IMR-90 (cell line): Measurements from ENCODE around the gene LDLRAD4. TPM values are rescaled to one million over a fixed set of nuclear protein-coding genes. Genes with fewer than 3 reads are reported as not detected.

ENCODE experiments used
- ATAC-seq: fragments of 200-7000 bp; cut with Tn5 transposase; 2 replicates; pipeline ENCODE4 v1.9.1; 2020; ENCODE audit warnings: low read depth, mild to moderate bottlenecking, moderate library complexity
- BruUV-seq: library from RNA; stranded (reverse); fragments of 400-500 nt; replicated peaks from 2 replicates; lab custom pipeline; 2021; lab: Mats Ljungman, UMichigan
- CTCF ChIA-PET: fragments of 300-600 bp; formaldehyde crosslinking; extraction: SDS; loops from one replicate; lab custom pipeline; 2021; ENCODE audit warnings: antibody characterized with exemption; lab: Yijun Ruan, JAX
- POLR2A ChIA-PET: fragments of 300-600 bp; sonication (Branson Sonifier 250); formaldehyde crosslinking; loops from one replicate; lab custom pipeline; 2022; ENCODE audit warnings: antibody characterized with exemption; ENCODE audit not compliant: unreplicated experiment; lab: Charles Lee
- DNase-seq: peaks from one replicate; pipeline ENCODE4 v3.0.0; 2013
- H2AFZ ChIP-seq: replicated peaks from 2 replicates; pipeline ENCODE3; 2013; ENCODE audit warnings: low read length, mild to moderate bottlenecking; ENCODE audit not compliant: poor library complexity
- H2AK5ac ChIP-seq: 2 replicates; pipeline ENCODE4 v1.6.1; 2013; ENCODE audit warnings: low read depth, low read length, inconsistent platforms
- H2AK9ac ChIP-seq: replicated peaks from 2 replicates; pipeline ENCODE3; 2013; ENCODE audit warnings: mild to moderate bottlenecking, low read depth, low read length, moderate library complexity; ENCODE audit not compliant: poor library complexity
- H2BK120ac ChIP-seq: 2 replicates; pipeline ENCODE4 v1.6.1; 2013; ENCODE audit warnings: low read depth, low read length, inconsistent platforms
- H2BK15ac ChIP-seq: 3 replicates; pipeline ENCODE4 v1.6.1; 2013; ENCODE audit warnings: low read depth, low read length, inconsistent platforms
- H2BK20ac ChIP-seq: 2 replicates; pipeline ENCODE4 v1.6.1; 2013; ENCODE audit warnings: low read depth, mild to moderate bottlenecking, inconsistent platforms, low read length, moderate library complexity
- H2BK5ac ChIP-seq: 2 replicates; pipeline ENCODE4 v1.6.1; 2013; ENCODE audit warnings: mild to moderate bottlenecking, low read depth, low read length, inconsistent platforms; ENCODE audit not compliant: poor library complexity, severe bottlenecking
- H3K14ac ChIP-seq: replicated peaks from 2 replicates; pipeline ENCODE4 v1.6.1; 2013; ENCODE audit warnings: low read depth, low read length, inconsistent platforms
- H3K18ac ChIP-seq: 2 replicates; pipeline ENCODE4 v1.6.1; 2013; ENCODE audit warnings: low read depth, low read length, control low read depth
- H3K23ac ChIP-seq: 2 replicates; pipeline ENCODE4 v1.6.1; 2013; ENCODE audit warnings: low read depth, low read length, inconsistent platforms
- H3K27ac ChIP-seq: 2 replicates; pipeline ENCODE4 v1.5.1; 2013; ENCODE audit warnings: mild to moderate bottlenecking, control low read depth, low read length; ENCODE audit not compliant: insufficient read depth
- H3K27me3 ChIP-seq: 2 replicates; pipeline ENCODE4 v1.6.1; 2013; ENCODE audit warnings: low read length; ENCODE audit not compliant: control insufficient read depth, insufficient read depth
- H3K36me3 ChIP-seq: 2 replicates; pipeline ENCODE4 v1.6.1; 2013; ENCODE audit warnings: low read length, mixed read lengths; ENCODE audit not compliant: control insufficient read depth, insufficient read depth
- H3K4ac ChIP-seq: 2 replicates; pipeline ENCODE4 v1.6.1; 2013; ENCODE audit warnings: low read depth, low read length, inconsistent platforms
- H3K4me1 ChIP-seq: 2 replicates; pipeline ENCODE4 v1.6.1; 2013; ENCODE audit warnings: low read length, mixed read lengths; ENCODE audit not compliant: control insufficient read depth, insufficient read depth
- H3K4me2 ChIP-seq: 2 replicates; pipeline ENCODE4 v1.6.1; 2013; ENCODE audit warnings: low read depth, mild to moderate bottlenecking, control low read depth, low read length, moderate library complexity
- H3K4me3 ChIP-seq: 2 replicates; pipeline ENCODE4 v1.5.1; 2013; ENCODE audit warnings: low read depth, mild to moderate bottlenecking, control low read depth, low read length, moderate library complexity; ENCODE audit not compliant: insufficient read depth
- H3K56ac ChIP-seq: 2 replicates; pipeline ENCODE4 v1.6.1; 2013; ENCODE audit warnings: low read length, inconsistent platforms; ENCODE audit not compliant: insufficient read depth; ENCODE audit errors: extremely low read depth
- H3K79me1 ChIP-seq, 2 experiments: 2 replicates each; pipeline ENCODE4 v1.6.1; 2013; ENCODE audit warnings: low read length in 2 of 2, inconsistent platforms in 1 of 2, low read depth in 1 of 2
- H3K9ac ChIP-seq: 2 replicates; pipeline ENCODE4 v1.6.1; 2013; ENCODE audit warnings: low read depth, low read length, control low read depth
- H3K9me1 ChIP-seq: 2 replicates; pipeline ENCODE4 v1.6.1; 2013; ENCODE audit warnings: low read length, inconsistent platforms; ENCODE audit not compliant: insufficient read depth
- H3K9me3 ChIP-seq: 2 replicates; pipeline ENCODE4 v1.6.1; 2013; ENCODE audit warnings: low read length; ENCODE audit not compliant: control insufficient read depth, insufficient read depth
- H4K20me1 ChIP-seq: 2 replicates; pipeline ENCODE4 v1.6.1; 2013; ENCODE audit warnings: low read length, inconsistent platforms; ENCODE audit not compliant: insufficient read depth
- H4K5ac ChIP-seq: 2 replicates; pipeline ENCODE4 v1.6.1; 2013; ENCODE audit warnings: mild to moderate bottlenecking, low read depth, low read length, control low read depth
- H4K8ac ChIP-seq, 2 experiments: 2 replicates each; pipeline ENCODE4 v1.6.1; 2013; ENCODE audit warnings: low read depth in 2 of 2, low read length in 2 of 2, control low read depth in 1 of 2, inconsistent platforms in 1 of 2
- H4K91ac ChIP-seq: 2 replicates; pipeline ENCODE4 v1.6.1; 2013; ENCODE audit warnings: low read depth, low read length, inconsistent platforms; ENCODE audit not compliant: insufficient read depth
- BHLHE40 ChIP-seq: fragments of 150-350 bp; IDR thresholded peaks from 2 replicates; pipeline ENCODE4 v1.6.1; 2016; ENCODE audit warnings: mild to moderate bottlenecking, low read depth, low read length
- CEBPB ChIP-seq: IDR thresholded peaks from 2 replicates; pipeline ENCODE4 v1.6.1; 2012; ENCODE audit warnings: low read depth, low read length, improper control_type of control experiment
- CHD1 ChIP-seq: IDR thresholded peaks from 2 replicates; pipeline ENCODE4 v1.6.1; 2012; ENCODE audit warnings: low read depth, low read length, improper control_type of control experiment
- CTCF ChIP-seq: conservative IDR thresholded peaks from 2 replicates; pipeline ENCODE4 v1.5.1; 2012; ENCODE audit warnings: mild to moderate bottlenecking, low read depth, low read length, improper control_type of control experiment
- ELK1 ChIP-seq: fragments of 150-350 bp; IDR thresholded peaks from 2 replicates; pipeline ENCODE4 v1.6.1; 2016; ENCODE audit warnings: low read depth, mild to moderate bottlenecking, low read length, moderate library complexity, borderline replicate concordance
- FOS ChIP-seq: fragments of 150-350 bp; IDR thresholded peaks from 2 replicates; pipeline ENCODE4 v1.6.1; 2016; ENCODE audit warnings: low read depth, low read length
- MAZ ChIP-seq: IDR thresholded peaks from 2 replicates; pipeline ENCODE4 v1.6.1; 2012; ENCODE audit warnings: low read depth, mild to moderate bottlenecking, low read length, improper control_type of control experiment, moderate library complexity, borderline replicate concordance
- MXI1 ChIP-seq: IDR thresholded peaks from 2 replicates; pipeline ENCODE4 v1.6.1; 2012; ENCODE audit warnings: low read depth, mild to moderate bottlenecking, low read length, moderate library complexity, borderline replicate concordance
- RAD21 ChIP-seq: IDR thresholded peaks from 2 replicates; pipeline ENCODE4 v1.6.1; 2012; ENCODE audit warnings: low read length, improper control_type of control experiment
- RCOR1 ChIP-seq: IDR thresholded peaks from 2 replicates; pipeline ENCODE4 v1.6.1; 2012; ENCODE audit warnings: mild to moderate bottlenecking, low read length, improper control_type of control experiment; ENCODE audit not compliant: insufficient replicate concordance
- RFX5 ChIP-seq: IDR thresholded peaks from 2 replicates; pipeline ENCODE4 v1.8.0; 2012; ENCODE audit warnings: low read depth, mild to moderate bottlenecking, low read length, moderate library complexity
- USF2 ChIP-seq: fragments of 150-350 bp; IDR thresholded peaks from 2 replicates; pipeline ENCODE4 v1.6.1; 2017; ENCODE audit warnings: mild to moderate bottlenecking, antibody characterized with exemption, low read length, low read depth
- WGBS, 2 experiments: methylation state at CpG; one replicate each; pipeline versions ENCODE4 v1.1.5 to v1.1.7; 2013; ENCODE audit warnings: missing lambda C conversion rate in 2 of 2; ENCODE audit not compliant: insufficient read length in 1 of 2; ENCODE audit errors: extremely low coverage in 2 of 2; 5-methylcytosine and 5-hydroxymethylcytosine counted together
- dilution Hi-C: fragments of 300-500 bp; cut with HindIII; formaldehyde crosslinking; loops from one replicate; pipeline ENCODE4 v1.14.3; 2018; ENCODE audit warnings: low sequenced_read_pairs; ENCODE audit not compliant: unreplicated experiment
- in situ Hi-C: fragments of 300-500 bp; cut with MboI; formaldehyde crosslinking; loops from 3 replicates; pipeline ENCODE4 v1.14.3; 2019; ENCODE audit warnings: low sequenced_read_pairs, inconsistent platforms, mixed read lengths
- intact Hi-C: fragments of 100-400 bp; cut with micrococcal nuclease; formaldehyde crosslinking; loops from 2 replicates; pipeline ENCODE4 v1.10.0; 2022
- polyA plus RNA-seq, 3 experiments: library from polyadenylated mRNA; depleted of rRNA; stranded (reverse); fragments of >200 nt; gene quantifications; 2 replicates each; pipeline ENCODE4 v1.2.3, GENCODE V29; 2012; ENCODE audit warnings: low replicate concordance in 1 of 3
- total RNA-seq: library from RNA; depleted of rRNA; stranded (reverse); fragments of >200 nt; gene quantifications from 2 replicates; pipeline ENCODE4 v1.2.3, GENCODE V29; 2012

LDLRAD4 gene
- total and polyA plus RNA-seq, 2 of the 4 experiments (the other 2 are of a cell fraction) = not detected

GRCh38 chr18:13540477-13541182, 322.1 kb downstream of the LDLRAD4 start:
- Histone ChIP-seq H2AK9ac (no peak overlapping the region), H2BK20ac (no peak overlapping the region), H4K8ac (no peak overlapping the region), H2BK120ac (no peak overlapping the region), H2AK5ac (no peak overlapping the region), H3K27me3 (peaks cover 2% of the 10 kb centered on the region), H4K5ac (no peak overlapping the region), H3K4me3 (no peak overlapping the region), H3K23ac (no peak overlapping the region), H3K9me1 (no peaks in the 10 kb centered on the region), H3K4ac (no peak overlapping the region), H3K27ac (no peak overlapping the region), H3K36me3 (no peaks in the 10 kb centered on the region), H2AFZ (no peak overlapping the region), H2BK5ac (no peak overlapping the region), H2BK15ac (no peak overlapping the region), H3K4me1 (no peaks in the 10 kb centered on the region), H3K9ac (no peak overlapping the region), H4K20me1 (no peaks in the 10 kb centered on the region), H3K79me1 (no peaks in the 10 kb centered on the region), H3K14ac (no peak overlapping the region), H3K56ac (no peak overlapping the region), H3K4me2 (no peak overlapping the region), H4K91ac (no peak overlapping the region), H3K9me3 (no peaks in the 10 kb centered on the region), H3K18ac (no peak overlapping the region)
- no peak for TF ChIP-seq CEBPB
- TF ChIP-seq MAZ = no peak
- no peak for TF ChIP-seq BHLHE40
- no peak for TF ChIP-seq RFX5
- TF ChIP-seq FOS = no peak
- TF ChIP-seq CHD1 = no peak
- TF ChIP-seq MXI1 = no peak
- TF ChIP-seq USF2 = no peak
- TF ChIP-seq RAD21 = no peak
- TF ChIP-seq RCOR1 = no peak
- no peak for TF ChIP-seq CTCF
- TF ChIP-seq ELK1 = no peak
- intact Hi-C loops (no loop called here), dilution Hi-C loops (no loop called here), in situ Hi-C loops (no loop called here)
- DNase-seq (no peak), ATAC-seq (no peak)
- ChIA-PET POLR2A (no interaction called here), CTCF (no interaction called here)
- WGBS, 2 experiments = no CpG with 5 or more reads among the region's 12 CpGs
- BruUV-seq = no TSS peak
